Activated CD4-positive, alpha-beta T cell treated with anti-CD3 and anti-CD28 coated beads, Interleukin-2, amount 50 U/mL, for 1 hour (primary cell): ENCODE data around the gene GIMAP6.
"Not testable (repeated sequence)": the region's sequence is repeated elsewhere in the genome, so short reads cannot be mapped to it uniquely, and the experiment has no call there.

ENCODE experiments used
- DNase-seq: peaks from one replicate; pipeline ENCODE4 v3.0.0-alpha.2; 2020

The GIMAP6 gene

DNA sequence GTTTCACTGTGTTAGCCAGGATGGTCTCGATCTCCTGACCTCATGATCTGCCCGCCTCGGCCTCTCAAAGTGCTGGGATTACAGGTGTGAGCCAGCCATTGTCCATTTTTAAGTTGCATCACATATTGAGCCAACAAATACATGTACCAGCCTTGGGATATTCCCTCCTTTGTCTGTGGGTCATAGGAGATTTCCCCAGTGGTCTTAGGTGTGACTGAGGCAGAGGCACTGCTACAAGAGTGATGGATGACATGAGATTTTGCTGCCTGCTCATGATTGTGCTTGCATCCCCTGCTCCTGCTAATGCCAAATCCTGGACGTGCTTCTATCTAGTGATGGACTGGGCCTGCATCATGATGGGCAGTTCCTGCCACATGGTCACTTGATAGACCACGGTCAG lies 10.7 kb upstream of the GIMAP6 start:
- DNase-seq, result no peak

DNA sequence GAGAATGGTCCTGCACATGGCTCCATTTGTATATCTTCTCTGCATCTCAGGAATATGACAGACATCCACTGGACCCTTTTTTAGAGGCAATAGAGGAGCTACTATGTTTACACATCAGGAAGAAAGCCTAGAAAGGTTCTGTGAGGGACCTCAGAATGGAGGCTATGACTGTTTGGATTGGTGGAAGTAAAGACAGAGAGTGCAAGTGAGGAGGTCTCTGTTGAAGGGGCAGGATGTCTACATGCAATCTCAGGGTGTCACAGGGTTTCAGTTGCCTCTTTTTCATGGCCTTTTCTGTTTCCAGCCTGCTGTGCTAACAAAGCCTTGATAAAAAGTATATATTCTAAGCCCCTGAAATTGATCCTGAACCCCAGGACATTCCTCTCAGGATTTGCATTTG lies 9.7 kb upstream of the GIMAP6 start:
- DNase-seq, result no peak

DNA sequence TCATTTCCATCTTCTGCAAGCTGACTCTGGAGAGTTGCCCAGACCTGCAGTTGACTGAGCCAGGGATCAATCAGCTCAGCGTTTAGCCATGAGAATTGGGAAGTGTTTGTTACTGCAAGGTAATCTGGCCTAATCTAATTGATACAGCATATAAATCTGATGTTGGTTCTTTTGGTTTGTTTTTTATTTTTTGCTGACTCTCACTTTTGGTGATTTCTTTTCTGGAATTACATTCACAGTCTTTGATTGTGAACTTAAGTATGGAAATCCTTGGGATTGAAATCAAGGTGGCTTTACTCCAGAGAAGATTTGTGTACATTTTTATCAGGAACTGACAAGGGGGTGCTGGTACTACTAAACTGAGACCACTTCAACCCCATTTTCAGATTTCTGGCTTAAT lies 1.7 kb upstream of the GIMAP6 start:
- no peak for DNase-seq

DNA sequence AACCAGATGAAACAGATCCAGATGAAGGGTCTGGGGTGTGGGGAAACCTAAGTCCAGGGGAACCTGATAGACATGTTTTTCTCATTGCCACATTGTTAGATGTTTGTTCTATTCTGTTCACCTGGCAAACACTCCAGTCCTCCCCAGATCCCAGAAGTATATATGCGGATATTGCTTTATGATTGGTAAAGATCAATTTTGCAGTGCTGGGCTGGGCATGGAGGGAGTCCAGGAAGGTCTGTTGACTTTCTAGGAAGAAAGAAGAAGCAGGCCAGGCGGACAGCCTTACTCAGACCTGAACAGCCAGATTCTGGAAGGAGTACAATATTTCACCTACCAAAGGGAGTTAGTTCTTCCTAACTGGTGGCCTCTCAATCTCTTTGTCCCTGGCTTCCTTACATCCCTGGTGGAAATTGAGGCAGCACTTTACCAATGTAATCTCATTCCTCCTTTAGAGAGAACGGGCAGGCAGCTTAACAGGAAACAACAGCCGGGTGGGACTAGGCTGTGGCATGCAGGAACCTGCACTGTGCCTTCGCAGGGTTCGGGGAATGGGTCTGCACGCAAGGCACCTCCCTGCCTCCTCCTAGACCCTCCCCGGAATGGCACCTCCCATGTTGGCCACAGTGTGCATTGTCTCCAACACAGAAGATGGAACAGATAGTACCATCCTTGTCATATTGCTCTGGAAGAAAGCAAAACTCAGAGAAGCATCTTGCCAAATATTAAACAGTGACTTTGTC lies 930 bp downstream of the GIMAP6 start:
- peak; percentile 45 for DNase-seq

DNA sequence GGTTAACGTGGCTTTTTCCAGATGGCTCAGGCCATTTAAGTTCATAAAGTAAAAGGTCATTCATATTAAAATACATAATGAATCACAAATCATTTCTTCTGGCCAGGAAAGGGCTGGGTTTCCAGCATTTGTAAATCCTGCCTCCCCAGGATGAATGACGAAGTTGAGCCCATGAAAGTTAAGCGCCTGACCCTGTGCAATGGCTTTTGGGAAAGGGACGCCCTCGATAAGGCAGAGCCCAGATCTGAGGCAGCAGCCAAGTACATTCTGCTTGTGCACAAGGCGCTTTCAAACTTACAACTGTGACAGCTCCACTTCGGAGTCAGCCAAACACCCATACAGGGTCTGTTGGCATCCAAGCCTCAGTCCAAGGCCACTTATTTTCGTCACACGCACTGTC lies 2.8 kb downstream of the GIMAP6 start:
- no peak for DNase-seq

DNA sequence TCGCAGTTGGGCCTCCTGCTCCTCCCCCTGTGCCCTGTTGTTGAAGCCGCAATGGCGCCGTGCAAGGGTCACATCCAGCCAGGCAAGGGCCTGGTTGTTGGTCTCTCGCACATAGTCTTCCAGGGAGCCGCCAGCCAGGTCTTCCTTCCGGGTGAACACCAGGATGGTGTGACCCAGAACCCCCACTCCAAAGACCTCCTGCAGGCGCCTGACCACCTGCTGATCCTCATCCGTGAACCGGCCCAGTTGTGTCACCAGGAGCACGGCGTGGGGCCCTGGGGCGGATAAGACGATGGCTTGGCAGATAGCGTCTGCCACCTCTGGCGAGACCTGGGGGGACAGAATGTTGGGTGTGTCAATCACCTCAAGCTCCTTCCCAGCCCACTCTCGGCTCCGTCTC lies 4.2 kb downstream of the GIMAP6 start:
- DNase-seq, result no peak

DNA sequence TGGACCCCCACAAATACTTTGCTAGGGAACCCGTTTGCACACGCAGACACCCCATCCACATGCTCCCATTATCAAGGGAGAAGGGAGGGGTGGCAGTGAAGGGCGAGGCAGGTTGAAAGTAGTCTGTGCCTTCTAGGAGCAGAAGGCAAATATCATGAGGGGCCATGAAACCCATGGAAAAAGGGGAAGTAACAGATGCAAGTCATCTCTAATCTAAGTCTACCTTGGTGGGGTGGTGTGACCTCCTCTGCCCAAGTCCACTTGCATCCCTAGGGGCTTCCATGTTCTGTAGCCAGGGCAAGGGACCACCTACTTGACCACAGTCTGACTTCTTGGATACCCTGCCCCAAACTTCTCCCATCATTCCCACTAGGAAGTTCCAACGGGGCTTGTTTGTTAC lies 5.5 kb downstream of the GIMAP6 start:
- DNase-seq, result no peak

DNA sequence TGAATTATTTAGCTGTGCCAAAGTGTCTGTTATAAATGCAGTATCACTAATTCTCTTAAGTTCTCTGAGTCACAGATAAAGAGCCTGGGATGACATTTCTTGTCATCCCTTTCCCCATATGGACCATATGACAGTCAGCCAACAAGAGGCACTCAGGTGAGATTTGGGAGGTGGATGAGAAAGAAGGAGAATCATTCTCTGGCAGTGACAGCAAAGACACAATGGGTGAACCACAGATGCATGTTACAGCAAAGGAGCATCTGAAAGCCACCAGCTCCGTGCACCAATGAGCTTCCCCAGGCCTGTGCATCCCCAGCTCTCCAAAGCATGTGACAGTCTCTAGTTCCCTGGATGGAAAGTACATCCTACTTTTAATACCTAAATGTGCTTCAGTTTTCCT lies 10.8 kb downstream of the GIMAP6 start:
- DNase-seq, result no peak

DNA sequence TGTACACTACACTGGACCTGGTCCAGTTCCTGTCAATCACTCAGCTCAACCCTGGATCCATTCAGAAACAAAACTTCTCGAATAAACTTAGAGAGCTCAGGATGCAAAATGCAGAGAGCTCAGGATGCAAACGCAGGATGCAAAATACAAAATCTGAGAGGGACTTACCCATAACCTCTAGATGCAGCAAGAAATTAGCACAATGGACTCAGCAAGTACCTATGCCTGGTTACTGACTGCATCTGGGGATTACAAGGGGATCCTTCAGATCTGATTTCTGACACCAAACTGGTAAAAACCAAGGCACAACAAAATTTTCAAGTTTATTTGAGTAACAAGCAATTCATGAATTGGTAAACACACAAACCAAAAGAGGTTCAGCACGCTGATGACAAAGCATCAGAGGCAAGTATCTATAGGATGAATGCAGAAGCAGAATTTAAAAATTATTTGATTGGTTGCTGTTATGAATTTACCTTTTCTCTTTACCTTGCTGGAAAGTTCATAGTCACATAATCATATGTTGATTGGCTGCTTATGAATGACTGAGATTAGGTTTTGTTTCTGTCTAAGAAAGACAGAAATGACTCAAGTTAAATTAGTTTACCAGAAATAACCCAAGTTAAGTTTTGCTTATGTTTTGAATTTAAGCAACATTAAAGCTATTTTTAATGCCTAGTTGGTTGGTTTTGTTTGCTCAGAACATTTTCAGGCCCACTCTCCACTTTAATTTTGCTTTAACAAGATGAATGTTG lies 11.4 kb downstream of the GIMAP6 start:
- no peak for DNase-seq

DNA sequence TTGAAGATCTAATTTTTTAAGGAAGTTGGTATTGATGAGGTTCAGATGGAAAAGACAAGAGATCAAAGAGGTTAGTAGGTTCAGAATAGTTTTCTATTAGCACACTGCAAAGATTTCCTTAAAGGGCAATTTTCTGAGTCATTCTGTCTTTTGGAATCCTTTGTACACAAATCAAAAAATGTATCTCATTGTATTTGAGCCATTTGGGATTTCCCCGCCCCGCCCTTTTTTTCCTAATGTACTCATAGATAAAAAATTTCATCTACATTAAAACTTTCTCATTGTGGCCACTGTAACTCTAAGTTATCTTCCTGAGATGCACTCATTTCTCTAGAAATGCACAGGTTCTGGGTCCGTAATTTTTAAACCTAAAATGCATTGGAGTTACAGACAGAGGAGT lies 12.1 kb downstream of the GIMAP6 start:
- no peak for DNase-seq

DNA sequence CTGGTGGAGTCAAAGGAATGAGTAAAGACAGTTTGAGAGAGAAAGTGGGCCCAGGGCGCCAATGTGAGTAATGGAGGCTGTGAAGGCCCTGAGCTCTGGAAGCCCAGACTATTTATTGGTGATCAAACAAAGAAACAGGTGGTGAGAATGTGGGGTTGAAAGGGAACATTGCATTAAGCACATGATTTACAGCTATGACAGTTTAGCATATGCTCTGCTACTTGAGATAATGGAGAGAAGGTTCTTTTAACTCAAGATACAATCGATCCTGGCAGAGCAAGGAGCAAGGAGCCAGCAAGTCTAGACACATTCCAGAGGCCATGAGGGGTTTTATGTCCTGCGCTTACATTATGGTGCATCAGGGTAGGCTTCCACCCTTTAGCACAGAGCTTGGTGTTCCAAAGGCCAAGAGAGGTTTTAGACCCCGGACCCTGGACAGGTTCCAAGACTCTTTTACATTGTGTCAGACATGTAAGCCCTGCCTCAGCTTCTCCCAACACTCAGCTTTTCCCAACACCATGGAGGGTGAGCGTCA lies 16.9 kb downstream of the GIMAP6 start:
- DNase-seq, result not testable (repeated sequence)

DNA sequence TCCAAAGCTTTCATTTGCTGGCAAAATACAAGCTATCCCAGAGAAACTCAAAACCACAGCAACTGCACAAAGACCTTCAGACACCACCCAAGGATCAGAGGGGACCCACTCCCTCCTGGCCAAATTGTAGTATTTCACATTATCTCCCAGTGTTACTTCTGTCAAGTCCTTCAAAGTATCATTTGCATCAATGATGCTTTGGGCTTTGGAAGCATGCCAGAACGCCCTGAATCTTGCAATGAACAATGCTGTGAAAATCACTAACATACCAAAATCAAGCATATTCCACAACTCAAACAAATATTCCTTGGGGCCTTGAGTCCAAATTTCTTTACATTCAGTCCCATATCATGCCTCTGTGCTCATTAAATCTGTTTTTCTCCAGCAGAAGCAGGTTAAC lies 17.8 kb downstream of the GIMAP6 start:
- DNase-seq, result not testable (repeated sequence)

DNA sequence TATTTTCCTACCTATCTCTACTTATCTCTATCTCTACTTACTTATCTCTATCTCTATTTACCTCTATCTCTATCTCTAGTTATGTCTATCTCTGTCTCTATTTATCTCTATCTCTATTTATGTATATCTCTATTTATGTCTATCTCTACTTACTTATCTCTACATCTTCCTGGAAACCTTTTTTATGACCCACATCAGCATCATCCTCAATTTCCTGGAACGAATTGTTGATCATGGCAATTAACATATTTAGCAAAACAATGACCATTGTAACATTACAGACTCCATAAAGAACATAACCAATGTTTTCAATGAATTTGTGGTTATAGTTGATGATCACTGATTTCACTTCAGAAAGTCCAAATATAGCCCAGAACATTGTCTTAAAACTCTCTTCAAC lies 18.3 kb downstream of the GIMAP6 start:
- DNase-seq, result no peak

DNA sequence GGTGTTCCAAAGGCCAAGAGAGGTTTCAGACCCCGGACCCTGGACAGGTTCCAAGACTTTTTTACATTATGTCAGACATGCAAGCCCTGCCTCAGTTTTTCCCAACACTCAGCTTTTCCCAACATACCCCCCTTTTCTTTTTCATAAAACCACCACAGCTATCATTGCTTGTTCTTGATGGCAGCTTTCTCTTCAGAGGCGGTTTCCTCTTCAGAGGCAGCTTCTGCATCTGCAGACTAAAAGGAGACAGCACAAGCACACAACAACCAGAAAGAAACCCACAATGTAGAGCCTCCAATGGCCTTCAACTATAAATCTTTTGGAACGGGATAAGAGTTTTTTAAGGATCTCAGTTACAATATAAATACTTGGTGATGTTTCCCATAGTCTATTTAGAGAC lies 19.3 kb downstream of the GIMAP6 start:
- DNase-seq, result no peak

DNA sequence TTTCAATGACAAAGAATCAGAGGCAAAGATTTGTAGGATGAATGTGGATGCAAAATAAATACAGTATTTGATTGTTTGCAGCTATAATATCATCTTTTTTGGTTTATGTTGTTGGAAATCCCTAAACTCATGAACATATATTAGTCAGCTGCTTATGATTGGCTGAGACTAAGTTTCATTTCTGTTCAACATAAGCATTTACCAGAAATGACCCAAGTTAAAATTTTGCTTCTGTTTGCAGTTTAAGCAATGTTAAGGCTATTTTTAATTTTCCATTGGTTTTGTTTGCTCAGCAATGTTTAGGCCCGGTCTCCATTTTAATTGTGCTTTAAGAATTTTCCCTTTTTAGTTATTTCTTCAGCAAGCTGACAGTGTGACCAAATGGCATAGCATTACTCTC lies 22.0 kb downstream of the GIMAP6 start:
- no peak for DNase-seq

DNA sequence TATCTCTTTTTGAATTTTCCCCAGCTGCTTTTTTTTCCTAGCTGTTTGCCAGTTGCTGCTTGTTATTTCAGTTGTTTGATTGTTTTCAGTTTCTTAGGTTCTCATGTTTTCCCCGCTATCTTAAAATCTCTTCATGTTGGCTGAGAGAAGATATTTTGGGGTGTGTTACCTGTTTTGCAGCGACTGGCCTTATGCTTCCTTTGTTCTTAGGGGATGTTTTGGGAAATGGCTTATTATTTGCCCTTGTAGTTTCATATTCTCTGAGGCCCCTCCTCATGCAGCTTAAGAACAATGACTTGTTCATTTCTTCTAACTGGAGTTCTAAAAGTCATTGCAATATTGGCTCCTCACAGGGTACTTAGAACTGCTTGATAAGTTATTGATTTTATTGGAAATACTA lies 28.6 kb downstream of the GIMAP6 start:
- DNase-seq, result not testable (repeated sequence)

DNA sequence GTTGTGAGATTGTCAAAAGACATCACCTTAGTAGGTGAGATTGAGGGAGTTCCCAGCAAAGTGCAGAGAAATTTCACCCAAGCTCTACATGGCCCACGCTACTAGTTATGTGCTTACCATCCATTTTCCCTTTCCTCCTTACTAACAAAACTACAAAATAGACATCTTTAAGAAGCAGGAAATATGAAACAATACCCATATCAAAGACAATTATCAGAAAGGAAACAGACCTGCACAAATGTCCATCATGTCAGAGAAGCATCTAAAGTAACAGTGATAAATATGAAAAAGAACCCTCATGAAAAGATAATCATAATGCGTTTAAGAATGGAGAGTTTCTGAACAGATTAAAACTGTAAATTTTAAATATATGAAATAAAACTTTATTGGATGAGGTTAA lies 36.8 kb downstream of the GIMAP6 start:
- DNase-seq, result no peak

DNA sequence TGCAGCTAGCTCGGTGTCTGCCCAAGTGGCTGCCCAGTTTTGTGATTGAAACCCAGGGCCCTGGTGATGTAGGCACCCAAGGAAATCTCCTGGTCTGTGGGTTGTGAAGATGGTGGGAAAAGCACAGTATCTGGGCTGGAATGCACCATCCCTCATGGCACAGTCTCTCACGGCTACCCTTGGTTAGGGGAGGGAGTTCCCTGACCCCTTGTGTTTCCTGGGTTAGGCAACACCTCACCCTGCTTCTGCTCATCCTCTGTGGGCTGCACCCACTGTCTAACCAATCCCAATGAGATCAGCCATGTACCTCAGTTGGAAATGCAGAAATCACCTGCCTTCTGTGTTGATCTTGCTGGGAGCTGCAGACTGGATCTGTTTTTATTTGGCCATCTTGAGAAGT lies 37.4 kb downstream of the GIMAP6 start:
- no peak for DNase-seq

DNA sequence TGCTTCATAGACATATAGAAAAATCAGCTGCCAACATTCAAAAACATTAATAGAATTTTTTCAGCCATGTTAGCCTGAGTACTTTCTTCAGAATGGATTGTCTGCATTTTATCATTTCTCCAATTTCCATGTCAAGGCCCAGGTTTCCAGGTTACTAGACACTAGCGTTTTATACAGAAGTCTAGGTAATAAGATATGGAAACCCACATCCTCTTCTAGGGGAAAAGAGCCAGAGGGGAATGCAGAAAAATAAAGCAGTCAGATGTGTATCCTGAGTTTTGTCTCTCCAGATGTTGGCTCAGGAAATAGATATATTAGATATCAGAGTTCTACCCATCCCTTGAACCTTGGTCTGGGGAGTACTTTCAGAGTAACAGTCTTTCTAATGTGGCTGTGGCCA lies 44.6 kb downstream of the GIMAP6 start:
- no peak for DNase-seq

DNA sequence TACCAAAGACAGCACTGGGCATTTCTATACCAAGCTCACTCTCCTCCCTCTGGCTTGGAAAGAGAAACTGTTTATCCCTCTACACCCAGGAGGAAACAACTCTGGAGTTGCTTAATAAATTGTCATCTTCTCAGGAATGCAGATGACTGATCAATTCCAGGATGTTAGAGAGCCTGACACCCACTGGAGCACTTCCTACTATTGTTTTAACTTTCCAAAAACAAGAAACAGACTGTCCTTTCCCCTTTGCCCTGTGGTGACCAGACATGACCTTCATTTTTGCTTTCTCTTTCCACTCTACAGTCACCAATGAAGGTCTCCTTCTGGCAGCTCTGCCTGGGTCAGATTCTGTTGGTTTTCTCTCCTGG lies 45.4 kb downstream of the GIMAP6 start:
- no peak for DNase-seq

DNA sequence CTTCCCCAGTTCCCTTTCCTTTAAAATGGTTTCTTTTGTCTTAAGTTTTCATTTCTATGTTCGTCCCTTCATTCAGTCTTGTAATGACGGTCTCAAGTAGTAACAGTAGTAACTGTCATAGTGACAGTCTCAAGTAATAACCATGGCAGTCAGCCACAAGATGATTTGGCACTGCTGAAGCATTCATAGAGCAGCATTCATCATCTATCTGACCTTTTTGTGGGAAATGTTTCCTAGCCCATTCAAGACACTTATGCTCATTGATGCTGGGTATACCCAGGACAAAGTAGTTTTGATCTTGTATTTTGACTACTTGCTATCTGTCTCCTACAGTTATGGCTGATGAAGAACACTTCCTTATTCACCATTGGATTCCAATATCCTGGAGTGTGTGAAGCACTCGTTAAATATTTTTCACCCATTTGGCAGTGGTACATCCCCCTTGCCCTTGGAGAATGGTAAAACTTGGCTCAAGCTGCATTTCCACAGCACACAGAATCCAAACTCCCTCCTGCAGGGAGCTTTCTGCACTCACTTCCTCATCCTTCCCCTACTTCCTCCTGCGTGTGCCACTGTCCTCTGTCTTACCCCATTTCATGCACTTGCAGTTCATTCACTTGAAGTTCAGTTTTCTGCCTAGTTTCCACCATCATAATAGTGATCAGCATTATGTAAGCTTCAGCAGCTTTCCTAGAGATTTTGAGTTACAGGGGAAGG lies 46.0 kb downstream of the GIMAP6 start:
- DNase-seq, result no peak

DNA sequence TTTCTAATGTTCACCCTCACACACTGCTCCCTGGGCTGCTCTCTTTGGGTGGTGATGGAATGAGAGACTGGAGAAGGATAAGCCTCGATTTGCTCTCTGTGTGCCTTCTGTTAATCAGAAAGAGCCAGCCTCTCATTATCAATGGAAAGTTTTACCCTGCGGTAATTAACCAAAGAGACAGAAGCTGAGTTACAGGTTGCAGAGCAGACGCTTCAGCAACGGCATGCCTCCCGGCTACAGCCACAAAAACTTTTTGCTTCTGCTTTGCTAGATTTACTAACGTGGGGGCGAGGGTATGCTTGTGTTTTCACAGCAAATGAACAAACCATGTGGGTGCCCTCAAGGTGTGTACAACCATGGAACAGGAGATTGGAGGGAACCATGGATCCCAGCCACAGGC lies 47.0 kb downstream of the GIMAP6 start:
- DNase-seq, result no peak

DNA sequence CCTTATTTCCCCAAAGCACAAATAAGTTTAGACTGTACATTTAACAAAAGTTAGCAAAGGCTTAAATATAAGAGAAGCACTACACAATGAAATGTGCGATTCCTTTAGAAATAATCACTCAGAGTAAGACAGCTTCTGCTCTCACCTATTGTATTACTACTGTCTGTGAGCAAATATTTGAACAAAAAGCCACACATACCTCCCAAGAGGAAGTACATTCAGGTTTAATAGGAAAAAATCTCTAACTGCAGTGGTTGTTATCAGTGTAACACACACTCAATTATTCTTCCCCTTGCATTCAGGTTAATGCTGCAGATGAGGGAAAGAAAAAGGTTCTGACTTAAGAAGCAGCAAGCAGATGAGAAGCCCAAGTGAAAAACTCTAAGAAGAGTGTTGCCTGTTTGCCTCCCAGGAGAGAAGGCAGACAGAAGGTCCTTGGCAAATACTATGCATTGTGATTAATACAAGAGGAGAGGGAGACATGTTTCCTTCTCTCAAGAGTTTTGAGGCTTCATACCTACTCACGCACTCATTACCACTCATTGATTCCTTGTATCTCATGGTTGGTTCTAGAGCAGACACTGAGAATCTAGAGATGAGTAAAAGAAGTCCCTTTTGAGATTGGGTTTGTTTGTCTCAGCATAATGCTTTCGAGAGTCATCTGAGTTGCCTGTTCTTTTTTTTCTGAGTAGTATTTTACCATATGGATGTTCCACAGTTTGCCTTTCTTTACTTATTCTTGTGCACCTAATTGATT lies 51.4 kb downstream of the GIMAP6 start:
- no peak for DNase-seq
